HFFc6 (cell line): ENCODE results near the gene NELL2. TPM values are rescaled to one million over a fixed set of nuclear protein-coding genes. Genes with fewer than 3 reads are reported as not detected.
"Not testable (repeated sequence)": the region's sequence is repeated elsewhere in the genome, so short reads cannot be mapped to it uniquely, and the experiment has no call there.

ENCODE experiments used
- DNase-seq: peaks from one replicate; pipeline ENCODE4 v3.0.0-alpha.2; 2018
- H3K27ac Mint-ChIP-seq: 2 replicates; pipeline ENCODE4 v1.8.0; 2020; ENCODE audit warnings: mild to moderate bottlenecking, mixed read lengths
- H3K27me3 Mint-ChIP-seq: 2 replicates; pipeline ENCODE4 v1.8.0; 2021; ENCODE audit warnings: mild to moderate bottlenecking, moderate library complexity, mixed read lengths; ENCODE audit not compliant: insufficient read depth
- H3K36me3 Mint-ChIP-seq: 2 replicates; pipeline ENCODE4 v1.8.0; 2021; ENCODE audit warnings: low read depth, mixed read lengths
- H3K4me1 Mint-ChIP-seq: 2 replicates; pipeline ENCODE4 v1.8.0; 2020; ENCODE audit warnings: low read depth, mixed read lengths
- H3K4me3 Mint-ChIP-seq: 2 replicates; pipeline ENCODE4 v1.8.0; 2020; ENCODE audit warnings: mild to moderate bottlenecking, moderate library complexity, mixed read lengths
- H3K9me3 Mint-ChIP-seq: 2 replicates; pipeline ENCODE4 v1.8.0; 2020; ENCODE audit warnings: mild to moderate bottlenecking, mixed read lengths
- total RNA-seq, 6 experiments: library from RNA; stranded (reverse); fragmentation: NEBNext Ultra II Directional; extraction: Animal tissue kit (Norgen Biotek cat#: 25700); gene quantifications; 2 replicates in 1 of 6; 3 replicates in 5 of 6; pipeline ENCODE4 v1.2.3, GENCODE V29; 2021
- TF ChIP-seq, protein P1 (sequence below): fragments of 200-600 bp; sonication (generic); IDR thresholded peaks from 2 replicates; pipeline ENCODE4 v1.5.0; 2021; ENCODE audit warnings: antibody characterized with exemption, mild to moderate bottlenecking

The NELL2 gene
- total RNA-seq, 6 experiments from 2014 or later, result not detected

GRCh38 chr12:44763021-44763420 is 113.1 kb downstream of the NELL2 start:
- H3K27ac Mint-ChIP-seq, result no peak overlapping the region
- H3K36me3 Mint-ChIP-seq, result no peaks in the 10 kb centered on the region
- no peak for DNase-seq
- no peak overlapping the region for H3K4me3 Mint-ChIP-seq
- H3K27me3 Mint-ChIP-seq, result no peaks in the 10 kb centered on the region
- TF ChIP-seq, protein P1, sequence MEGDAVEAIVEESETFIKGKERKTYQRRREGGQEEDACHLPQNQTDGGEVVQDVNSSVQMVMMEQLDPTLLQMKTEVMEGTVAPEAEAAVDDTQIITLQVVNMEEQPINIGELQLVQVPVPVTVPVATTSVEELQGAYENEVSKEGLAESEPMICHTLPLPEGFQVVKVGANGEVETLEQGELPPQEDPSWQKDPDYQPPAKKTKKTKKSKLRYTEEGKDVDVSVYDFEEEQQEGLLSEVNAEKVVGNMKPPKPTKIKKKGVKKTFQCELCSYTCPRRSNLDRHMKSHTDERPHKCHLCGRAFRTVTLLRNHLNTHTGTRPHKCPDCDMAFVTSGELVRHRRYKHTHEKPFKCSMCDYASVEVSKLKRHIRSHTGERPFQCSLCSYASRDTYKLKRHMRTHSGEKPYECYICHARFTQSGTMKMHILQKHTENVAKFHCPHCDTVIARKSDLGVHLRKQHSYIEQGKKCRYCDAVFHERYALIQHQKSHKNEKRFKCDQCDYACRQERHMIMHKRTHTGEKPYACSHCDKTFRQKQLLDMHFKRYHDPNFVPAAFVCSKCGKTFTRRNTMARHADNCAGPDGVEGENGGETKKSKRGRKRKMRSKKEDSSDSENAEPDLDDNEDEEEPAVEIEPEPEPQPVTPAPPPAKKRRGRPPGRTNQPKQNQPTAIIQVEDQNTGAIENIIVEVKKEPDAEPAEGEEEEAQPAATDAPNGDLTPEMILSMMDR, result no peak
- H3K9me3 Mint-ChIP-seq, result peaks cover 43% of the 10 kb centered on the region
- H3K4me1 Mint-ChIP-seq, result no peaks in the 10 kb centered on the region

GRCh38 chr12:44759289-44759688 is 116.8 kb downstream of the NELL2 start:
- Mint-ChIP-seq H3K36me3 (no peaks in the 10 kb centered on the region), H3K27ac (no peak overlapping the region), H3K9me3 (peaks cover 31% of the 10 kb centered on the region), H3K4me3 (no peak overlapping the region), H3K4me1 (no peaks in the 10 kb centered on the region), H3K27me3 (no peaks in the 10 kb centered on the region)
- no peak for DNase-seq
- TF ChIP-seq, protein P1, result no peak

GRCh38 chr12:44750468-44750867 is 125.6 kb downstream of the NELL2 start:
- Mint-ChIP-seq H3K36me3 (no peaks in the 10 kb centered on the region), H3K27me3 (no peaks in the 10 kb centered on the region), H3K4me3 (no peak overlapping the region), H3K4me1 (no peaks in the 10 kb centered on the region), H3K27ac (no peak overlapping the region), H3K9me3 (peaks cover 11% of the 10 kb centered on the region)
- no peak for DNase-seq
- TF ChIP-seq, protein P1, result no peak

GRCh38 chr12:44749566-44749965 is 126.5 kb downstream of the NELL2 start:
- no peak for DNase-seq
- H3K4me3 Mint-ChIP-seq, result no peak overlapping the region
- H3K27me3 Mint-ChIP-seq, result no peaks in the 10 kb centered on the region
- H3K4me1 Mint-ChIP-seq, result no peaks in the 10 kb centered on the region
- H3K9me3 Mint-ChIP-seq, result peaks cover 16% of the 10 kb centered on the region
- H3K27ac Mint-ChIP-seq, result no peak overlapping the region
- no peaks in the 10 kb centered on the region for H3K36me3 Mint-ChIP-seq
- TF ChIP-seq, protein P1, result no peak

DNA sequence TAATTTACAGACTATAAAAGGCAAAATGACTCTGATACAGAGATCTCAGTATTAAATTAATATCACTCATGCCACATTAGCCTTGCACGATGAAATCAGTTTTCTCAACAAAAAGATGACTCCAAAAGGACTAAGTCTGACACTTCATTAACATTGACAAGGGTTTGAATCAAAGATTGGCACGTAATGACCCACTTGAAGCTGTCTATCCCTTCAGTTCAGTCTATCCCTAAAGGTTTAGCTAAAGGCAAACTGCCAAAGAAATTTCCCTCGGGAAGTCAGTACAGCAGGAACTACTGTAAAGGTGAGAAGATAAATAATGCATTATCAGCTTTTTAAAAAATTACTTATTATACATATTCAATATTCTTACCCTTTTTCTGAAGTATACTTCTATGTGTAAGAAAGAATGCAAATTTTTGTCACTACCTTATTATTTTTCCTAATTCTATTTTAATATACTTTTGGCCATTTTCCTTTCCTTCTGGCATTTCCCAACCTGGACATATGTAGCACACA is 127.1 kb downstream of the NELL2 start:
- H3K36me3 Mint-ChIP-seq, result no peaks in the 10 kb centered on the region
- DNase-seq, result no peak

GRCh38 chr12:44741292-44741980 is 134.7 kb downstream of the NELL2 start:
- not testable (repeated sequence) for DNase-seq, H3K27ac Mint-ChIP-seq, H3K4me1 Mint-ChIP-seq, H3K4me3 Mint-ChIP-seq, H3K36me3 Mint-ChIP-seq, H3K27me3 Mint-ChIP-seq
- H3K9me3 Mint-ChIP-seq, result peaks cover 31% of the 10 kb centered on the region

More for the DNA sequence above, 127.1 kb downstream of the NELL2 start:
- Mint-ChIP-seq H3K4me3 (no peak overlapping the region), H3K4me1 (no peaks in the 10 kb centered on the region), H3K27ac (no peak overlapping the region), H3K27me3 (no peaks in the 10 kb centered on the region), H3K9me3 (peaks cover 20% of the 10 kb centered on the region)
- TF ChIP-seq, protein P1, result no peak
